Body of pancreas (tissue), 4 donors: Measurements from ENCODE around the gene FMO4.
"Not testable (repeated sequence)": the region's sequence is repeated elsewhere in the genome, so short reads cannot be mapped to it uniquely, and the experiment has no call there.

Experiments used
- CTCF ChIP-seq, 7 experiments: fragments of 450-650 bp in 4 of 7; fragments of 200-600 bp in 3 of 7; sonication (generic) in 3 of 7; IDR thresholded peaks; one replicate each; pipeline ENCODE4 v1.5.1; 2016 to 2019; ENCODE audit warnings: antibody characterized with exemption in 7 of 7
- POLR2A ChIP-seq, 3 donors: fragments of 450-650 bp; IDR thresholded peaks; one replicate each; pipeline ENCODE4 v1.6.1; 2016; ENCODE audit warnings: antibody characterized with exemption in 3 of 3, mild to moderate bottlenecking in 2 of 3

GRCh38 chr1:171373357-171374122, 59.6 kb downstream of the FMO4 start:
- TF ChIP-seq CTCF, POLR2A (IDR thresholded peaks at IDR 0.05): not testable (repeated sequence)
